Retinal pigment epithelial cell (primary cell): Measurements from ENCODE around the gene DLG1.

Experiments used
- DNase-seq: peaks from one replicate; pipeline ENCODE4 v3.0.0-alpha.2; 2010; ENCODE audit warnings: low read depth
- H3K4me3 ChIP-seq: 2 replicates; pipeline ENCODE4 v1.5.1; 2011; ENCODE audit warnings: mild to moderate bottlenecking, low read length, control low read depth, moderate library complexity
- TF ChIP-seq, protein P1 (sequence below): conservative IDR thresholded peaks from 2 replicates; pipeline ENCODE4 v1.5.1; 2011; ENCODE audit warnings: low read depth, low read length, control low read depth, inconsistent platforms

The DLG1 gene

DNA sequence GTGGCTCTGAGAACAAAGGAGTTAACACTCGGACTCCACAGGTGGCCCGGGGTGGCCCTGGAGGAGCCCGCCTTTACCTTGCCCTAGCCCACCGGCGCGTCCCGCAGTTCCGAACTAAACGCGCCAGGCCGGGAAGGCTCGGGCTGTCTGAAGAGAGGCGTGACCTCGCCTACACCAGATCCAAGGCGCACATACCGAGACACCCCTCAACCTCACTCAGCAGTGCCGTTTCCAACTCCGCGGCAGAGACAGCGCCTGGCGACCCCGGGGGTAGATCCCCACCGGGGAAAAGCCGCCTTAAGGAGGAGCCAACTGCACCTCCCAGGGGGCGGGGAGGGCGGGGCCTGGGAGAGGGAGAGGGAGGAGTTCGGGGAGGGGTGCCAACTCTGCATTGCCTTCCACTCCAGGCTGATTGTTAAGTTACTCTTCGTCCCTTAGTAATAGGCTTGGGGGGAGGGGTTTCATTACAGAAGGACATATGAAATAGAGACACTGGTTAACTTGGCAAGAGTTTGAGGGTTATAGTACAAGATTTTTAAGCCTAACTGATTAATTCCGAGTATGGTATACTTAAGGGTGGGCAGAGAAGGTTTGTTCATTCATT is at the start of gene DLG1:
DLG1 (minus strand) TSS at position 272 of the 604 bp plus-strand sequence. CDS start 1,408 bp downstream, outside the sequence.
- peak; percentile 92 for DNase-seq
- TF ChIP-seq, protein P1, sequence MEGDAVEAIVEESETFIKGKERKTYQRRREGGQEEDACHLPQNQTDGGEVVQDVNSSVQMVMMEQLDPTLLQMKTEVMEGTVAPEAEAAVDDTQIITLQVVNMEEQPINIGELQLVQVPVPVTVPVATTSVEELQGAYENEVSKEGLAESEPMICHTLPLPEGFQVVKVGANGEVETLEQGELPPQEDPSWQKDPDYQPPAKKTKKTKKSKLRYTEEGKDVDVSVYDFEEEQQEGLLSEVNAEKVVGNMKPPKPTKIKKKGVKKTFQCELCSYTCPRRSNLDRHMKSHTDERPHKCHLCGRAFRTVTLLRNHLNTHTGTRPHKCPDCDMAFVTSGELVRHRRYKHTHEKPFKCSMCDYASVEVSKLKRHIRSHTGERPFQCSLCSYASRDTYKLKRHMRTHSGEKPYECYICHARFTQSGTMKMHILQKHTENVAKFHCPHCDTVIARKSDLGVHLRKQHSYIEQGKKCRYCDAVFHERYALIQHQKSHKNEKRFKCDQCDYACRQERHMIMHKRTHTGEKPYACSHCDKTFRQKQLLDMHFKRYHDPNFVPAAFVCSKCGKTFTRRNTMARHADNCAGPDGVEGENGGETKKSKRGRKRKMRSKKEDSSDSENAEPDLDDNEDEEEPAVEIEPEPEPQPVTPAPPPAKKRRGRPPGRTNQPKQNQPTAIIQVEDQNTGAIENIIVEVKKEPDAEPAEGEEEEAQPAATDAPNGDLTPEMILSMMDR, result no peak
- H3K4me3 ChIP-seq, result peak within 1 kb of the TSS; percentile 84

DNA sequence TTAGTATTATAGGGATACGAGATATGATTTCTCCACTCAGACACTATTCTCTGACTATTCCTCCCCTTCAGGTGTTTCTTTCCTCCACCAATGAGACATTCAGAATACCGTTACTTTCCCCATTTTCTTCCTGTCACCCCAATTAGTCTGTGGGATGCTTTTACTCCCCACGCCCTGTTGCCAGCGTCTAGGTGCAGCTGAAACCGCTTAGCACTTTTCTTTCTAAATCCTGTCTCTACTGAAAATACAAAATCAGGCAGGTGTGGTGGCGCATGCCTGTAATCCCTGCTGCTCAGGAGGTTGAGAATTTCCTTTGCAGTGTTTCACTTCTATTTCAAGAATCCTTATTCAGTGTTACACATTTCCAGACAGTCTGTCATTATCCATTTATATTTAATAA is 49.6 kb upstream of the DLG1 start:
- DNase-seq, result no peak
- no peak overlapping the region for H3K4me3 ChIP-seq
- TF ChIP-seq, protein P1, result no peak

DNA sequence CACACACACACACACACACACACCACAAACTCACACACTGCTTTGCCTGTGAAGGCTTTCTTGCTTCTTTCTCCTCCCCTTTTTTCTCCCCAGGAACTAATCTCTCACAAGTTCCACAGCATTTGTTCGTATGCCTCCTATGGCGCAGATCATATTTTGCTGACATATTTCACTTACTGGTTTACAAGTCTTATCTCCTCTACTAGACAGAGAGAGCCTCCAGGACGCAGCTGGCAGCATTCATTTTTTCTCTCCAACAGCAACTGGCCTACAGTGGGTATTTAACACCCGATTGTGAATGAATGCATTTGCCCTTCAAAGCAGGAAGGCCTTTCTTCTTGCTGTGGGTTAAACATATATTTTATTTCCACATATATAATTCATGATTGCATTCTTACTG is 47.0 kb upstream of the DLG1 start:
- DNase-seq, result no peak
- TF ChIP-seq, protein P1, result no peak
- no peak overlapping the region for H3K4me3 ChIP-seq

DNA sequence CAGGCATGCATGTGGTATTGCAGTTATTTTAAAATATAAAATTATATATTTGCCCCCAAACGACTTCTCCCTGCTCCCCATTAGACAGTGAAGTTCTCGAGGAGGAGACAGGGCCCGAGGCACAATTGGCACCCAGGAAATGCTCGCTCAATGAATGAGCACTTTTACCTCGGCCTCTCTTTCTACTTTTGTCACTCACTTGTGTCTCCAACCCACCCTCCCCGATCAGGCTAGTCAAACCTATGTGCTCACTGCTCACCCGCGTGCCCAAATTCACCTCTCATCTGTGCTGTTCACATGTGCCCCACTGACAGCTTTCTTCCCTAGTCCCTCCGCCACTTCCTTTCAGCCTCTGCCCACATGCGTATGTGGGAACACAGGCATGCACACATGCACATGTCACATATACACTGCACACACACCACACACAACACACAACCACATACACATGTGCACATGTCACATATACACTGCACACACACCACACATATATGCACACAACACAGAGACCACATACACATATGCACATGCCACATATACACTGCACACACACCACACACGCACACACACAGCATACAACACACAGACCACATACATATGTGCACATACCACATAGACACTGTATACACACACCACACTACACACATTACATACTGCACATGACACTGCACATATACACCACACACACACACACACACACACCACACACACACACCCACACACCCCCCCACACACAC is 46.3 kb upstream of the DLG1 start:
- TF ChIP-seq, protein P1, result no peak

DNA sequence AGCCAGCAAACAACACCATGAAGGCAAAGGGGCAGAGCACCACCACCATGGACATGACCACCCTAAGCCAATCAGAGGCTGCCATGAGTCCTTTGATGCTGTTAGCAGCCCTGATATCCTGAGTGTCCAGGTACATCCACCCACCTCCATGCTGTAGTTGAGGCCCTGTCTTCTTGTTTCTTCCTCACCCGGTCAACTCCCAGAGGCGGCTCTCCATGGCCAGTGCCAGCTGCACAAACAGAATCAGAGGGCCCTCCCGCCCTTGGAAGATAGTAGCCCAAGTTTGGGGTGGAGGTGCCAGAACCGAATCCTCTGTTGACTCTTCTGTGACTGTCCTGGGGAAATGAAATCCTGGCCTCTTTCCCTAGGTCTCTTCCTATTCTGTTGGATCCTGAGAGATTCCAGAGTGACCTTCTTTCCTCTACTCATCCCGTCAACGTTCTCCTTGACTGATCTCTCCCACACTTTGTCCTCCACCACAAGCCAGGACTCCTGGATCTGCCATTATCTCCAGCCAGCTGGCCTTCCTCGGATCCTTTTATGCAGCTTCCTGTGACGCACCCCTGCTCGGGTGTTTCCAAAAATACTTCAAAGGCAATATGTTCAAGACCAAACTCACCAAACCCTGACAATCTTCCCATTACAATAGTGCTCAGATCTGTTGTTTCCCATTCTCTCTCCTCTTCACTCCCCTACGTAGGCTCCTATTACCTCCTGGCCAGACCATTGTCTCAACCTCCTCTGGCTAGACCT is 45.4 kb upstream of the DLG1 start:
- no peak for DNase-seq
- no peak overlapping the region for H3K4me3 ChIP-seq
- TF ChIP-seq, protein P1, result no peak

More for the DNA sequence above, 46.3 kb upstream of the DLG1 start:
- DNase-seq, result no peak
- H3K4me3 ChIP-seq, result no peak overlapping the region

DNA sequence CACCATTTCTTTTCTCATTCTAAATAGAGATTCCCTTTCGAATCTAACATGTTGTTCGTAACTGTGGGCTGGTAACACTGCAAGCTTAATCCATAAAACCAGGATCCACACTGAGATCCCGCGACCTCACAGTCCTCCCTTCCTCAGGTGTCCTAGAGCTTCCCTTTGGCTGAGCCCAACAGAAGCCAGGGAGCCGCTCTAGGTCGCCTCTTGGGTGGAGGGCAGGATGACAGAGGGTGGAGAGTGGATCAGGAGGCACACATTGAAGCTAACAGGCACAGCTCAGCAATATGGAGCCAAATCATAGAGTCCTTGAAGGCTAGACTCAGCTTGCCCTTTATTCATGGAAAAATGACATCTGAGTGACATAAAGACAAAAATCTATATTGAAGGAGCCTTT is 44.7 kb upstream of the DLG1 start:
- TF ChIP-seq, protein P1, result no peak
- DNase-seq, result no peak
- no peak overlapping the region for H3K4me3 ChIP-seq

DNA sequence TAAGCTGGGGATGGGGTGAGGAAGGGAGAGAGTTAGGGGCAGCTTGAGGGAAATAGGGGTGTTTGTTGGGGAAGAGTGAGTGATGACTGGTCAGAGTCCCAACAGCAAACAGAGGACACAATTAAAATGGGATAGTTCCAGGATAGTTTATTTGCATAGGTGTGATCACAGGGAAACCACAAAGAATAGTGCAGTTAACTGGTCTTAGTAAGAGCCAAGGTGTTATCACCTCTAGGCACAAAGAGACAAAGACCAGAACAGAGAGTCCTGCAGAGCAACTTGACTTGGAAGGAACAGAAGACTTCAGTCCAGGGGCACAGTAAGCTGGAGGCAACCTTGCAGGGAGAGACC is 42.1 kb upstream of the DLG1 start:
- H3K4me3 ChIP-seq, result no peak overlapping the region
- DNase-seq, result no peak
- TF ChIP-seq, protein P1, result no peak
